Measurements from ENCODE around the gene OR52H1.

Gene OR52H1

DNA sequence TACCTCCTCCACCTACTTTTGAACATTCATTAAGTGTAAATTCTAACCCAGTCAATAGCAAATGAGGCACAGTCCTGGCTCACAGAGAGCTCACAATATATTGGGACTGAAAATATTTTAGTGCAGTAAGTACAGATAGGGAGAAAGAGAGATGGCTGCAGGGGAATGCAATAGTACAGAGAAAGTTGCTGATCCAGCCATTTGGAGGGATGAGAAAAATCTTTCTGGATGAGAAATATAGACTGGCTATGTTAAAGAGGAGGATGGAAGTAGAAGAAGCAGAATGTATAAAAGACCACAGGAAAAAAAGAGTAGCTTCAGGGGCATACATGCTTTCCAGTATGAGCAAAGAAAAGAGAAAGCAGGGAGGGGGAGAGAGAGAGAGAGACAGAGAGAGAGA lies 28.8 kb upstream of the OR52H1 start:
- H3K36me3 ChIP-seq: no peaks in the 10 kb centered on the region
- no peaks in the 10 kb centered on the region for H4K20me1 ChIP-seq
- H3K9me3 ChIP-seq: no peaks in the 10 kb centered on the region
- no peaks in the 10 kb centered on the region for H3K4me1 ChIP-seq
- H3K9ac ChIP-seq: no peak overlapping the region
- H3K4me3 ChIP-seq: no peak overlapping the region
- TF ChIP-seq Cebpa-rat (IDR thresholded peaks at IDR 0.05): no peak
- H3K4me2 ChIP-seq: no peak overlapping the region
- no peak overlapping the region for H3K27ac ChIP-seq
- no peaks in the 10 kb centered on the region for H3K27me3 ChIP-seq

DNA sequence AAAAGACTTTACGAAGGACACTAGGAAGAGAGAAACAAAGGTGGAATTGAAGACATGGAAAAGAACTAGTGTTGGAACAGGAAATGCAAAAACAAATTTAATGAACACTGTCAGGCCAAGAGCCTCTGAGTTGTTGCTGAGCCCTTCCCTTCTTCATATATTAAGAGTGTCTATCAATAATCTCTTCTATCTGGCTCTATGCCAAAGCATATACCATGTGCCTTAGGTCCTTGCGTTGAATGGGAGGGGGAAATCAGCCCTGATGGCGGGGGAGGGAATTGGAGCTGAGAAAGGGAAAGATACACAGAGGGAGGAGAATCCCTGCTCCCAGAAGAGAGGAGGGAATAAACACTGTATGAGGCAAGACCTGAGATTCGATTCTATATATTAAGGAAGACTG lies 26.8 kb upstream of the OR52H1 start:
- Histone ChIP-seq H3K4me3 (no peak overlapping the region), H3K9ac (no peak overlapping the region), H3K36me3 (no peaks in the 10 kb centered on the region), H3K27ac (no peak overlapping the region), H3K27me3 (no peaks in the 10 kb centered on the region), H3K4me2 (no peak overlapping the region), H4K20me1 (no peaks in the 10 kb centered on the region), H3K9me3 (no peaks in the 10 kb centered on the region), H3K4me1 (no peaks in the 10 kb centered on the region)
- TF ChIP-seq Cebpa-rat (IDR thresholded peaks at IDR 0.05): no peak

- Histone ChIP-seq H3K27me3 (no peaks in the 10 kb centered on the region), H3K4me1 (no peaks in the 10 kb centered on the region), H3K27ac (no peak overlapping the region), H3K36me3 (no peaks in the 10 kb centered on the region), H3K9ac (no peak overlapping the region), H3K9me3 (no peaks in the 10 kb centered on the region), H3K4me2 (no peak overlapping the region), H3K4me3 (no peak overlapping the region), H4K20me1 (no peaks in the 10 kb centered on the region)
- no peak for TF ChIP-seq Cebpa-rat (IDR thresholded peaks at IDR 0.05)
Observed at GRCh38 chr11:5574654-5575053, 26.3 kb upstream of the OR52H1 start.

GRCh38 chr11:5564259-5565019 lies 16.1 kb upstream of the OR52H1 start:
- TF ChIP-seq Cebpa-rat (IDR thresholded peaks at IDR 0.05): no peak
- Histone ChIP-seq H3K4me2 (no peak overlapping the region), H3K27me3 (no peaks in the 10 kb centered on the region), H3K36me3 (no peaks in the 10 kb centered on the region), H4K20me1 (no peaks in the 10 kb centered on the region), H3K9ac (no peak overlapping the region), H3K4me3 (no peak overlapping the region), H3K27ac (no peak overlapping the region), H3K4me1 (peaks cover 3% of the 10 kb centered on the region; the same call in 1 of the 2 replicates), H3K9me3 (peaks cover 4% of the 10 kb centered on the region)

DNA sequence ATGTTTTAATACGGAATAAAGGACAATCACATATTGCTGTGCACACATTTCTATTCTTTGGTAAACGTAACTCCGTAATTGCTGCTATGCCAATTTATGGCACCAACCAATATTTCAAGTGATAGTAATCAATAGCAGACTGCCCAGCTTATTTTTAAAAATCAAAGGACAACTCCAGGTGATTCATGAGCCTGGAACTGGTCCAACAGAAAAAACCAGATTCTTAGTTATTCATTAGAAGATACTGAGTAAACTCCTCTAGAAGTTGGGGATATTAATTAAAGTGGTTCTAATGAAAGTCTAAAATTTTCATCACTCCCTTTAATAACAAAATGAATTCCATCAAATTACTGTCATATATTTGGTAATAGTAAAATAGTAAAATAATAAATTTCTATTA lies 9.4 kb upstream of the OR52H1 start:
- H3K9ac ChIP-seq: no peak overlapping the region
- no peak overlapping the region for H3K4me2 ChIP-seq
- no peak overlapping the region for H3K27ac ChIP-seq
- H3K4me3 ChIP-seq: no peak overlapping the region
- no peaks in the 10 kb centered on the region for H3K9me3 ChIP-seq
- no peaks in the 10 kb centered on the region for H3K27me3 ChIP-seq
- no peak for TF ChIP-seq Cebpa-rat (IDR thresholded peaks at IDR 0.05)
- peaks cover 6% of the 10 kb centered on the region; the same call in 1 of the 2 replicates for H3K4me1 ChIP-seq
- no peaks in the 10 kb centered on the region for H3K36me3 ChIP-seq
- H4K20me1 ChIP-seq: no peaks in the 10 kb centered on the region

GRCh38 chr11:5556596-5557188 lies 8.4 kb upstream of the OR52H1 start:
- TF ChIP-seq Cebpa-rat (IDR thresholded peaks at IDR 0.05): no peak
- peaks cover 6% of the 10 kb centered on the region; the same call in 1 of the 2 replicates for H3K4me1 ChIP-seq

DNA sequence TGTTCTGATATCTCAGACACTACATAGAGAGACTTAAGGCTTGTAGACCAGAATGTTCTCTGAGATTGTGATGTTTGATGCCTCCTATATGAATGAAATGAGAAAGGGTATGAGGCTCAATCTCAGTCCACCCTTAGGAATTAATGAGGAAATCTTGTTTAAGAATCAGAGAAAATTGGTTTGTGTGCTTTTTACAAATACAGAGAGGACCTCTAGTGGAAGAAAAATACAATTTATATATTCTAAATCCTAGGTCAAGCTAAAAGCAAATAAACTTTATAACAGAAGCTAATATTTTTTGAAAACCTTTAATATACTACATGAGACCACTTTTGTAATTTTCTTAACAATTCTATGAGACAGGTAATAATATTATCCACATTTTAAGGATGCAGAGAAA lies 5.0 kb upstream of the OR52H1 start:
- Histone ChIP-seq H3K36me3 (no peaks in the 10 kb centered on the region), H3K4me1 (peaks cover 6% of the 10 kb centered on the region; the same call in 1 of the 2 replicates), H3K9ac (no peak overlapping the region), H3K27ac (no peak overlapping the region), H3K27me3 (no peaks in the 10 kb centered on the region), H3K4me3 (no peak overlapping the region), H3K9me3 (no peaks in the 10 kb centered on the region), H3K4me2 (no peak overlapping the region), H4K20me1 (no peaks in the 10 kb centered on the region)
- no peak for TF ChIP-seq Cebpa-rat (IDR thresholded peaks at IDR 0.05)

More at GRCh38 chr11:5556596-5557188, 8.4 kb upstream of the OR52H1 start:
- Histone ChIP-seq H3K36me3 (no peaks in the 10 kb centered on the region), H3K27ac (no peak overlapping the region), H3K4me3 (no peak overlapping the region), H4K20me1 (no peaks in the 10 kb centered on the region), H3K4me2 (no peak overlapping the region), H3K27me3 (no peaks in the 10 kb centered on the region), H3K9me3 (no peaks in the 10 kb centered on the region), H3K9ac (no peak overlapping the region)

DNA sequence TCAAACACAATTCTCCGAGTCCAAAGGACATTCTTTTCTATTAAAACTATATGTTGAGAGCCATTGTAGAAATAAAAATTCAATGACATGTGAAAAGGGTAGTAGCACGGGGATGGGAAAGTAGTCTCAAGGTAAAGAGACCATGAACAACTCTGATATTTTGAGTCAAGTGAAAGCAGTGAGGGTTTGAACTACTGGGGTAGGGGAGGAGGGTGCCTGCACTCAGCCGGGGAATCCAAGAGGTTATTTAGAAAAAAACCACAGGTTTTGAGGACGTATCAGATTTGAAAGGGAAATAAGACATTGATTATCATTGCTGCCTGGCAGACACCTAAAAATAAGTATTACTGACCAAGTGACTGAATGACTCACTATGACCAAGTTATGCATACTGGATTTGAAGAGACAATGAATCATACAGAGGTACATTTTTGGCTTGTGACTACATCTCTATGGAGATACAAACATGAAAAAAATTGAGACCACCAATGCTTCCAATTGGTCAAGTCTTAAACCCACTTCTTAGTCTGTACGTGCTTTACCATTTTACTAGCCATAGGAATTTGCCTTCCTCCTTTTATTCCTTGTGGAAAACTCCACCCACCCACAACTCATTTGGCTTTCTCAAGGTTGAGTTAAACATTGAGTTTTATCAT lies 2.2 kb upstream of the OR52H1 start:
- Histone ChIP-seq H3K9ac (no peak overlapping the region), H3K4me3 (no peak overlapping the region), H3K27ac (no peak overlapping the region), H3K27me3 (no peaks in the 10 kb centered on the region), H3K4me1 (peaks cover 4% of the 10 kb centered on the region; the same call in 1 of the 2 replicates), H3K9me3 (no peaks in the 10 kb centered on the region), H3K4me2 (no peak overlapping the region), H3K36me3 (no peaks in the 10 kb centered on the region), H4K20me1 (no peaks in the 10 kb centered on the region)
- TF ChIP-seq Cebpa-rat (IDR thresholded peaks at IDR 0.05): no peak

- Histone ChIP-seq H3K9me3 (no peaks in the 10 kb centered on the region), H4K20me1 (no peaks in the 10 kb centered on the region), H3K27ac (no peak overlapping the region), H3K9ac (no peak overlapping the region), H3K36me3 (no peaks in the 10 kb centered on the region), H3K27me3 (no peaks in the 10 kb centered on the region), H3K4me2 (no peak overlapping the region), H3K4me3 (no peak overlapping the region), H3K4me1 (no peaks in the 10 kb centered on the region)
- no peak for TF ChIP-seq Cebpa-rat (IDR thresholded peaks at IDR 0.05)
Observed at GRCh38 chr11:5547982-5548381, 358 bp downstream of the OR52H1 start.

DNA sequence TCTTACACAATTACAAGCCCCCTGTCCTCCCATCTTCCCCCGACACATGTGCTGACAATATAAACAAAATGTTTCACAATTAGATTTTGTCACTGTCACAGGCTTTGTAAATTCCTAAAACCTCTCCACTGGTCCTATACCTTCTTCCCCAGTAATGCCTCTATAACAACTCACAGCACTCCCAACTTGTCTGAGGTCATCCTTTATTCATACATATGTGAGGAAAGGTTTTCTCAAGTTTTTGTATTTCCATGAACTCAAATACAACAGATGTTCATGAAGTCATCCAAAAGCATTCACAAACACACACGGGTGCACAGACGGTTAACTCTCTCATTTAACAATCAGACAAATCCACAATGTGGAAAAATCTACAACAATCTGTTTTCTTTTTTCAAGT lies 1.9 kb downstream of the OR52H1 start:
- TF ChIP-seq Cebpa-rat (IDR thresholded peaks at IDR 0.05): no peak

More for the DNA sequence above, 1.9 kb downstream of the OR52H1 start:
- no peaks in the 10 kb centered on the region for H4K20me1 ChIP-seq
- no peaks in the 10 kb centered on the region for H3K27me3 ChIP-seq
- H3K27ac ChIP-seq: no peak overlapping the region
- no peak overlapping the region for H3K4me2 ChIP-seq
- H3K4me1 ChIP-seq: no peaks in the 10 kb centered on the region
- H3K4me3 ChIP-seq: no peak overlapping the region
- H3K9ac ChIP-seq: no peak overlapping the region
- H3K9me3 ChIP-seq: no peaks in the 10 kb centered on the region
- no peaks in the 10 kb centered on the region for H3K36me3 ChIP-seq
